ENCODE data around the gene MEGF11.

Gene MEGF11

GRCh38 chr15:66051833-66052232, 201.7 kb downstream of the MEGF11 start:
- no peak for TF ChIP-seq POLR2A (IDR thresholded peaks at IDR 0.05; ENCODE audit: low read depth, low read length)
- no peak for TF ChIP-seq POU2F2 (IDR thresholded peaks at IDR 0.05; ENCODE audit: low read depth, low read length)
- no peak for TF ChIP-seq SPI1 (IDR thresholded peaks at IDR 0.05; ENCODE audit: low read depth, low read length)
- TF ChIP-seq POLR2AphosphoS5 (IDR thresholded peaks at IDR 0.05; ENCODE audit: low read depth, low read length): no peak
- DNase-seq (ENCODE audit: insufficient read length, low spot score) (no peak), FAIRE-seq (no peak)

- TF ChIP-seq POLR2AphosphoS5 (IDR thresholded peaks at IDR 0.05; ENCODE audit: low read depth, low read length) (no peak), POU2F2 (IDR thresholded peaks at IDR 0.05; ENCODE audit: low read depth, low read length) (no peak), TAF1 (IDR thresholded peaks at IDR 0.05; ENCODE audit: low read depth, low read length) (no peak), PAX5 (IDR thresholded peaks at IDR 0.05; ENCODE audit: insufficient read depth, low read length, severe bottlenecking) (no peak), SPI1 (IDR thresholded peaks at IDR 0.05; ENCODE audit: low read depth, low read length) (no peak), POLR2A (IDR thresholded peaks at IDR 0.05; ENCODE audit: low read depth, low read length) (no peak)
- DNase-seq (ENCODE audit: insufficient read length, low spot score) (no peak), FAIRE-seq (no peak)
These were observed 203.3 kb downstream of the MEGF11 start for GRCh38 chr15:66050264-66050663.

GRCh38 chr15:66049353-66049752, 204.2 kb downstream of the MEGF11 start:
- DNase-seq (ENCODE audit: insufficient read length, low spot score): no peak
- no peak for TF ChIP-seq POU2F2 (IDR thresholded peaks at IDR 0.05; ENCODE audit: low read depth, low read length)
- no peak for TF ChIP-seq TAF1 (IDR thresholded peaks at IDR 0.05; ENCODE audit: low read depth, low read length)
- no peak for TF ChIP-seq POLR2A (IDR thresholded peaks at IDR 0.05; ENCODE audit: low read depth, low read length)
- no peak for TF ChIP-seq SPI1 (IDR thresholded peaks at IDR 0.05; ENCODE audit: low read depth, low read length)
- TF ChIP-seq PAX5 (IDR thresholded peaks at IDR 0.05; ENCODE audit: insufficient read depth, low read length, severe bottlenecking): no peak
- no peak for TF ChIP-seq POLR2AphosphoS5 (IDR thresholded peaks at IDR 0.05; ENCODE audit: low read depth, low read length)
- no peak for FAIRE-seq

GRCh38 chr15:66047321-66048024, 206.1 kb downstream of the MEGF11 start:
- DNase-seq (ENCODE audit: insufficient read length, low spot score) (no peak), FAIRE-seq (no peak)
- TF ChIP-seq TAF1 (IDR thresholded peaks at IDR 0.05; ENCODE audit: low read depth, low read length): no peak
- no peak for TF ChIP-seq PAX5 (IDR thresholded peaks at IDR 0.05; ENCODE audit: insufficient read depth, low read length, severe bottlenecking)
- no peak for TF ChIP-seq SPI1 (IDR thresholded peaks at IDR 0.05; ENCODE audit: low read depth, low read length)
- TF ChIP-seq POLR2A (IDR thresholded peaks at IDR 0.05; ENCODE audit: low read depth, low read length): no peak
- TF ChIP-seq POLR2AphosphoS5 (IDR thresholded peaks at IDR 0.05; ENCODE audit: low read depth, low read length): no peak
- no peak for TF ChIP-seq POU2F2 (IDR thresholded peaks at IDR 0.05; ENCODE audit: low read depth, low read length)

GRCh38 chr15:66046751-66047150, 206.8 kb downstream of the MEGF11 start:
- no peak for TF ChIP-seq SPI1 (IDR thresholded peaks at IDR 0.05; ENCODE audit: low read depth, low read length)
- TF ChIP-seq PAX5 (IDR thresholded peaks at IDR 0.05; ENCODE audit: insufficient read depth, low read length, severe bottlenecking): no peak
- no peak for TF ChIP-seq POLR2AphosphoS5 (IDR thresholded peaks at IDR 0.05; ENCODE audit: low read depth, low read length)
- TF ChIP-seq TAF1 (IDR thresholded peaks at IDR 0.05; ENCODE audit: low read depth, low read length): no peak
- TF ChIP-seq POU2F2 (IDR thresholded peaks at IDR 0.05; ENCODE audit: low read depth, low read length): no peak
- TF ChIP-seq POLR2A (IDR thresholded peaks at IDR 0.05; ENCODE audit: low read depth, low read length): no peak
- FAIRE-seq (no peak), DNase-seq (ENCODE audit: insufficient read length, low spot score) (no peak)

GRCh38 chr15:66046326-66046725, 207.2 kb downstream of the MEGF11 start:
- no peak for TF ChIP-seq SPI1 (IDR thresholded peaks at IDR 0.05; ENCODE audit: low read depth, low read length)
- no peak for TF ChIP-seq POU2F2 (IDR thresholded peaks at IDR 0.05; ENCODE audit: low read depth, low read length)
- TF ChIP-seq POLR2AphosphoS5 (IDR thresholded peaks at IDR 0.05; ENCODE audit: low read depth, low read length): no peak
- no peak for TF ChIP-seq POLR2A (IDR thresholded peaks at IDR 0.05; ENCODE audit: low read depth, low read length)
- TF ChIP-seq TAF1 (IDR thresholded peaks at IDR 0.05; ENCODE audit: low read depth, low read length): no peak
- no peak for TF ChIP-seq PAX5 (IDR thresholded peaks at IDR 0.05; ENCODE audit: insufficient read depth, low read length, severe bottlenecking)
- FAIRE-seq (no peak), DNase-seq (ENCODE audit: insufficient read length, low spot score) (no peak)

GRCh38 chr15:66045542-66045941, 208.0 kb downstream of the MEGF11 start:
- no peak for FAIRE-seq

GRCh38 chr15:66044837-66045236, 208.7 kb downstream of the MEGF11 start:
- no peak for DNase-seq (ENCODE audit: insufficient read length, low spot score)
- no peak for FAIRE-seq
- no peak for TF ChIP-seq SPI1 (IDR thresholded peaks at IDR 0.05; ENCODE audit: low read depth, low read length)
- no peak for TF ChIP-seq POLR2A (IDR thresholded peaks at IDR 0.05; ENCODE audit: low read depth, low read length)
- no peak for TF ChIP-seq POLR2AphosphoS5 (IDR thresholded peaks at IDR 0.05; ENCODE audit: low read depth, low read length)
- TF ChIP-seq TAF1 (IDR thresholded peaks at IDR 0.05; ENCODE audit: low read depth, low read length): no peak
- no peak for TF ChIP-seq POU2F2 (IDR thresholded peaks at IDR 0.05; ENCODE audit: low read depth, low read length)
- TF ChIP-seq PAX5 (IDR thresholded peaks at IDR 0.05; ENCODE audit: insufficient read depth, low read length, severe bottlenecking): no peak

More at GRCh38 chr15:66045542-66045941, 208.0 kb downstream of the MEGF11 start:
- DNase-seq (ENCODE audit: insufficient read length, low spot score): no peak
- TF ChIP-seq POU2F2 (IDR thresholded peaks at IDR 0.05; ENCODE audit: low read depth, low read length) (no peak), POLR2AphosphoS5 (IDR thresholded peaks at IDR 0.05; ENCODE audit: low read depth, low read length) (no peak), POLR2A (IDR thresholded peaks at IDR 0.05; ENCODE audit: low read depth, low read length) (no peak), TAF1 (IDR thresholded peaks at IDR 0.05; ENCODE audit: low read depth, low read length) (no peak), PAX5 (IDR thresholded peaks at IDR 0.05; ENCODE audit: insufficient read depth, low read length, severe bottlenecking) (no peak), SPI1 (IDR thresholded peaks at IDR 0.05; ENCODE audit: low read depth, low read length) (no peak)

GRCh38 chr15:66043264-66043663, 210.3 kb downstream of the MEGF11 start:
- FAIRE-seq (no peak), DNase-seq (ENCODE audit: insufficient read length, low spot score) (no peak)
- TF ChIP-seq POLR2A (IDR thresholded peaks at IDR 0.05; ENCODE audit: low read depth, low read length) (no peak), POLR2AphosphoS5 (IDR thresholded peaks at IDR 0.05; ENCODE audit: low read depth, low read length) (no peak)

- DNase-seq (ENCODE audit: insufficient read length, low spot score) (no peak), FAIRE-seq (no peak)
- TF ChIP-seq PAX5 (IDR thresholded peaks at IDR 0.05; ENCODE audit: insufficient read depth, low read length, severe bottlenecking): no peak
- no peak for TF ChIP-seq TAF1 (IDR thresholded peaks at IDR 0.05; ENCODE audit: low read depth, low read length)
- no peak for TF ChIP-seq SPI1 (IDR thresholded peaks at IDR 0.05; ENCODE audit: low read depth, low read length)
- no peak for TF ChIP-seq POLR2A (IDR thresholded peaks at IDR 0.05; ENCODE audit: low read depth, low read length)
These were observed 210.9 kb downstream of the MEGF11 start for GRCh38 chr15:66042624-66043023.

Data from GM12891 (cell line).